ENCODE results near the gene CRHR2.

The CRHR2 gene

DNA sequence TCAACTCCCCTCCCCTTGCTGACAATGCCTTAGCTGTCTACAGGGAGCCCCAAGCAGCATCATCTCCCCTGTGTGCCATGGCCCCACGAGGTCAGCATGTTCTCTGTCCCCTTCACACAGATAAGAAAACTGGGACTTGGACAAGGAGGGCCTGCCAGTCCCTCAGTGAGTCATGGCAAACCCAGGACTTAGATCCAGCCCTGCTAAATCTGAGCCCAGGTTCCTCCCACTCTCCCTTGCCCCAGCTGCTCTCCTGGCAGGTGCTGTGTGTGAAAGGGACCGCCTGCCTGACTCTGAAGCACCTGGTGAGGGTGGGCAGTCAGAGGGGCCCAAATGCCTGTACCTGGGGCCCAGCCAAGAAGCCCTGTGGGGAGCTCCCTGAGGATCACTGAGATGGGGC is 7.4 kb downstream of the CRHR2 start:
- DNase-seq, result no peak

DNA sequence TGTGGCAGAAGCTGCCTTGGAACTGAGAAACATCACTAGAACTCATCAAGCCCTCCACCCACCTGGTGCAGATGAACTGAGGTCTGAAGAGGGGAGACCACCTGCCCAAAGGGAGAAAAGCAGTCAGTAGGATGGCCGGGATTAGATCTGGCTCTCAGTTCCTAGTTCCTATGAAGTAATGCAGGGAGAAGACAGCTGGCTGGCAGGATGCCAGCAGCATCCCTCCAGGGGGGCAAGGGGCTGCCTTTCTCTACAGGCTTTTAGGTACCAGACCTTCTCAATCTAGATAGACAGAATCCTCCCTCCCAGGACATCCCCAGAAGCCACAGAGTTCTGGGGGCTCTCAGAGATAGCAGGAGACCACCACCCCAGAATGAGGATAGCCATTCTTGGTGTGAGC is 7.8 kb downstream of the CRHR2 start:
- DNase-seq, result no peak

DNA sequence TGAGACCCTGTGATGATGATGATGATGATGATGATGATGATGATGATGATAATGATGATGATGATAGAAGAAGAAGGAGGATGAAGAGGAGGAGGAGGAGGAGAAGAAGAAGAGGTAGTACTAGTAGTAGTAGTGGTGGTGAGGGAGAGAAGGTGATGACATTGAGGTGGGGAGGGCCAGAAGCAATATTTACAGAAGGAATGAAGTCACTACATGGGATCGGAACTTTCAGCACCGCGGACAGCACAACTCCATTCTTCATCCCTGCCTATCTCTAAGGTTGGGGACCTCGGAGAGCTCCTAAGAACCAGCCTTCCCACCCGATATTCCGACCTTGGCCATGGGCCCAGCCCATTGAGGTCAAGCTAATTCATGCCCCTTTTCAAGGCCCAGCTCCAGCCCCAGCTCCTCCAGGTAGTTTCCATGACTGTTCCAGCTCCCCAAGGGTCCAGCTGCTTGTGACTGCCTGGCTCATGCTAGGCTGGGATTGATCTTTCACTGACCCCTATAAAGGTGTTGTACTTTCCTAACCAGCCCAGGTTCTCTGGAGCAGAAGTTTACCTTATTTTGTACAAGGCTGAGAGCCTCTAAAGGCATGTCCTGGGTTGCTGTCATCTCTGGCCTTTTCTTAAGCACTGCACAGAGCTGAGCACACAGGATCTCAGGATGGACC is 10.3 kb downstream of the CRHR2 start:
- no peak for DNase-seq

DNA sequence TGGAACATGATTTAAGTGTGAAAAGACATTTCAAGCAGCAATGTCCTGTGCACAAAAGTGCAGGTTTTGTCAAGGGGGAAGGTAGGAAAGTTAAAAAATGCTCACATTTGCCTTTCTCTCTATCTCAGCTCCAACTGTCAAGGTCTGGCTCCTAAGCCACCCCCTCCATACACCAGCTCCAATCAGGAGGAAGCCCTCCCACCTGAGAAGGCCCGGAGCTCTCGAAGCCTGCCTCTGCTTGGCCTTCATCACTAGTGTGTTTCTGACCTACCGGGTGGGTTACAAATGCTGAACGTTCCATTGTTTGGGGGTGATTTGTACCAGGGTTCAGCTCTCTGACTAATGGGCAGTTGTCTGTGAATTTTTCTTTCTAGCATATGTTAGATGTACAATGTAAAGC is 14.2 kb downstream of the CRHR2 start:
- DNase-seq, result no peak

DNA sequence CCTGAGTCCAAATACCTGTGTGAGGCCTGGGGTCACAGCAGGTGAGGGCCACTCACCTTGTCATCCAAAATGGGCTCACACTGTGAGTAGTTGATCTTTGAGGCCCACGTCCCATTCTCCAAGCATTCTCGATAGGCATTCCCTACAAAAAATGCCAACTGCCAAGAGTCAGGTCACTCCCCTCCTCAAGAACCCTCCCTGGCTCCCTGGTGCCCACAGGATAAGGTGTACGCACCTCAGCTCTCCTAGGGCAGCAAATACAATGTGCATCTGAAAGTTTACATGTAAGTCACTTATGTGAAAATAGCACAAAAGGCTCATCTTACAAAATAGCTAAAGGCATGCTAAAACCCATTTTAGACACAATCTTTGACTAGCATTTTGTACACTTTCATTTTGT is 15.1 kb downstream of the CRHR2 start:
- no peak for DNase-seq

DNA sequence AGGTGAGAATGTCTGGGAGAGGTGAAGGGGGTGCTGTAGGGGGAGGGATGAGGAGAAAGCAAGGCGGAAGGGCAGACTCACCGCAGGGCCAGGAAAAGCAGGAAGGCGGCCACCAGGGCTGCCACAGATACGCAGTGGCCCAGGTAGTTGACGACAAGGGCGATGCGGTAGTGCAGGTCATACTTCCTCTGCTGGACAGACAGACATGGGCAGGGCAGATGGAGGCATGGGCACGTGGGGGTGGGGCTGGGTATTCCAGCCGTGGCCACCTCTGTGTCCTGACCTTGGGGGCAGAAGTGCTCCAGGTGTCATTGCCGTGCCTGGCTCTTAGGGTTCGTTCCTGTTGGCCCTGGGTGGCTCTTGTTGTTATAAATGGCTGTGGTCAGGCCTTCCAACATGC is 16.8 kb downstream of the CRHR2 start:
- no peak for DNase-seq

DNA sequence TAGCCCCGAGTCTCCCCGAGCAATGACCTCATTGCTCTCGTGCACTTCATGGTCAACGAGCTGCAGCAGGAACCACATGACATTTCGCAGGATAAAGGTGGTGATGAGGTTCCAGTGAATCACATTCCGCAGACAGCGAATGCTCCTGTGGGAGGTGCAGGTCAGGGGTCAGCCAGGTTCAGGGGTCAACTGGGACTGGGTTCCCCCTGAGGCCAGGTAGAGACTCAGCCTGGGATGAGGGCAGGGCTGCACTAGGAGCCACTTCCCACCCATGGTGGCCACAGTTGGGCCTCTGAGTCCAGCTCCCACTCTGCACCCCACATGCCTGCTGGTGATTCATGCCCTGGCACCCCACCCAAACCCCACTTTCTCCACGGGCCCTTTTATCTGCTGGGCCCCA is 17.2 kb downstream of the CRHR2 start:
- no peak for DNase-seq

DNA sequence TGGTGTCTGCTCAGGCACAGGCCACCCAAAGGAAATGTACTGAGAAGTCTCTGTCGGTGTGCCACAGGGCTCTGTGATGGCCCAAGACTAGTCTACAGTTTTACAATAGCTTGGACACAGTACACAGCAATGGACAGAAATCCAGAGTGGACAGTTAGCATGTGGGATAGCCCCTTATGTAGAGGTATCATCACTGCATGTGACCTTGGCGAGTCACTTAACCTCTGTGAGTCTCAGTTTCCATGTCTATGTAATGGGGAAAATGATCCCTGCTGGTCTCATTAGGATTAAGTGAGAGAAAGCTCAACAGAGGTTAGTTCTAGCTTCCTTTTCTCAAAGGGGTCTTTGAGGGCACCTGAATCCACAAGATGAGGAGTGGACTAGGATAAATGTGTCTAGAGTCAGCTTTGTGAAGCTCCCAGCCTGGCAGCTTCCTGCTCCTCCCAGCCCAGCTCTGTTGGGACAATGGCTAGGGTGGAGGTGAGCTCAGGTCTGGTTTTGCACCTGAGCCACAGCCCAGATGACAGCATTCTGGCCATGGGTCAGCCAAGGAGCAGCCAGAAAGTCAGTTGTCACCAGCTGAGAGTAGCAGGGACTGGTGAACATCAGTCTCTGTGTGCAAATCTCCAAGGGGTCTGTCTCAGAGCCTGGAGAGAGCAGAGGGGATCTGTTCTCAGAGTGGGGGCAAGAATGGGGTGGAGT is 17.9 kb downstream of the CRHR2 start:
- no peak for DNase-seq

DNA sequence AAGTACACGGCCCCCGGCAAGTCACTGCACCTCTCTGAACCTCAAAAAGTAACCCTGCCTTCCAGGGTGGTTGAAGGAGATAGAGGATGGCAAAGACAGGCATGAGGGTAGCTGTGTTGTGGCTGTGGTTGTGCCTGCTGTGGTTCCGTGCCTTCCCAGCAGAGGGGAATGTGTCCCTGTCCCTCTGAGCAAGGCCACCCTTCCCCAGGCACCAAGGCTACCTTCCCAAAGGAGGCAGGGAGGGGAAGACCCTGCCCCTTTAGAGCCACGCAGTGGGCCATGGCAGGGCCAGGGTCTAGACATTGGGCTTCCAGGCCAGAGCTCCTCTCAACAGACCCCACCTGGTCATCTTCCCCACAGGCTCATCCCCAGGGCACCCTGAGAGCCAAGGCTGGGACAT is 18.8 kb downstream of the CRHR2 start:
- no peak for DNase-seq

DNA sequence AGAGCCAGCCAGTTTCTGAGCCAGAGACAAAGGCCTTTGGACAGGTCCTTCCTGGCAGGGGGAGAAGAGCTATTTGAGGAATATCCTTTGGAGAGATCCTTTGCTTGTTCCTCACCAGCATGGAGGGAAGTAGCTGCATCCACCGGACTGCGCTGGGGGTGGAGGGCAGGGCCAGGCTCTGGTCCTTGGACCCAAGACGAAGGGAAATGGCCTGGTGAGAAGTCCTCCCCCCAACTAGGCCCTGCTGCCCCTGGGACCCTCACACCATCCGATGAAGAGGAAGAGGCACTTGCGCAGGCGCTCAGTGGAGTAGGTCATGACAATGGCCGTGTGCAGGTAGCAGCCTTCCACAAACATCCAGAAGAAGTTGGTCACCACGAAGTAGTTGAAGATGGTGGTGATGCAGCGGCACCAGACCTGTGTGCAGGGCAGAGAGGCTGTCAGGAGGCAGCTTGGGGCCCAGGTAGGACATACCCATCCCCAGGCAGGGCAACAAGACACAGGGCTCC is 19.8 kb downstream of the CRHR2 start:
- DNase-seq, result no peak

DNA sequence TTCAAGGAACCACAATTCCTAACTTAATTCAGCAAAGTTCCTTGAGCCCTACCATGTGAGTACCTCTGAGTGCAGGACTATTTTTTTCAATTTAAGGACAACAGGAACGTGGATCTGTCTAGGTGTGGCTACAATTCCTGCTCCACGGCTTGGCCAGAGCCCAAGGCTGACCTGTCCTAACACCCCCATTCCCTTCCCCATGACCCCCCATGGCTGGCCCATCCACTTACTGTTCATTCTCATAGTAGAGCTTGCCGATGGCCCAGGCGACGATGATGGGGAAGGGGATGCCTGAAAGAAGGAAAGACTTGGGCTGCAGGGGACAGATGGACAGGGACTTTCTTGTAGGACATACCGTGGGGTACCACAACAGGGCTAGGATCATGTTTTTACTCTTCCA is 20.3 kb downstream of the CRHR2 start:
- no peak for DNase-seq

DNA sequence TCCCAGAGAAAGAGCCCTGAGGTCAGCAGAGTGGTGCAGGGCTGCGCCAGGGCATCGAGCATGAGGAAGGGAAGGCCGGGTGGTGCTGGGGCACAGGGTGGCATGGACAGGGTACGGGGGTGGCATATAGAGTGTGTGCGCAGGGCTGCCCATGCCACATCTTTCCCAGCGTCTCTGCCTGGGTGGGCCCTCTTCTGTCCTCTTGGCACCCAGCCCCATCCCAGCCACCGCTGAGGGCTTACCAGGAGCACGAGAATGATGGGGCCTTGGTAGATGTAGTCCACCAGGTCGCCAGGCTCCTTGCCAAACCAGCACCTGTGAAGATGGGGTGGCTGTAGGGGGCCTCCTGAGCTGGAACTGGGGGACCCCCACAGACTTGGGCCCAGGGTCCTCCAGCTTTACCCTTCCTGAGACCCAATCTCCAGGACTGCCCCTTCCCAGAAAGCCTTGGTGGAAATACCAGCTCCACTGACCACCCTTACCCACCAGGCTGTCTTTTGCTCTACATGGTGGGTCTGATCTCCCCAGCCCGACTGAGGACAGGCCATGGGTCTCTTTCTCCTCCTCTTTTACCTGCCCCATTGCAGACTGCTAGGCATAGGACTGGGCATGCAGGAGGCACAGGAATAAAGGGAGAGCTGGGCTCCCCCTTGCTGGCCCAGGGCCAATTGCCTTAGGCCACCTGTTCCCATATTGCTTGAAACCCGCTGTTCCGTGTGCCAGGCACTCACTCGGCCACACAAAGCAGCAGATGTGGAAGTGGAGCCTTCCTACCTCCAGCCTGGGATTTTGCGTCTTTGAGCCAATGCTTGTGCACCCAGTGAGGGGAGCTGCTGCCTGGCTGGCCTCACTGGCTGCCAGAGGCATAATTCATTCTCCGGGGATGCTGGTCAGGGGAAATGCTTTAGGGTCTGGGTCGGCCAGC is 21.7 kb downstream of the CRHR2 start:
- DNase-seq, result no peak

DNA sequence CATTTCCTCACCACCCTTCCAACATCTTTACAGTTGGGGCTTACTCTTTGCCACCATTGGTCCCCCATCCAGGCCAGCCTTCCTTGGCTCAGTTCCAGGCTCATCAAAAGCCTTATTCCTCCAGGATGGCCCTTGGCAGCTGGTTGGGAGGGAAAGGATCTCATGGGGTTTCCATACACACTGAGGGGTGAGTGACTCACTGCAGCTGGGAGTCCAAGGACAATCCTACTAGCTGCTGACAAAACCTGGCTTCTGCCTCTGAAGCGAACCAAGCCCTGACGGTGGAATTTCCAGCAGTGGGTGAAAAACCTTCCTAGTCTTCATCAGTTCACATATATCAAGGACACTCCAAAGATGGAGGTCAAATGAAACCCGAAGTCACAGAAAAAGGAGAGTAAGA is 22.9 kb downstream of the CRHR2 start:
- DNase-seq, result no peak

DNA sequence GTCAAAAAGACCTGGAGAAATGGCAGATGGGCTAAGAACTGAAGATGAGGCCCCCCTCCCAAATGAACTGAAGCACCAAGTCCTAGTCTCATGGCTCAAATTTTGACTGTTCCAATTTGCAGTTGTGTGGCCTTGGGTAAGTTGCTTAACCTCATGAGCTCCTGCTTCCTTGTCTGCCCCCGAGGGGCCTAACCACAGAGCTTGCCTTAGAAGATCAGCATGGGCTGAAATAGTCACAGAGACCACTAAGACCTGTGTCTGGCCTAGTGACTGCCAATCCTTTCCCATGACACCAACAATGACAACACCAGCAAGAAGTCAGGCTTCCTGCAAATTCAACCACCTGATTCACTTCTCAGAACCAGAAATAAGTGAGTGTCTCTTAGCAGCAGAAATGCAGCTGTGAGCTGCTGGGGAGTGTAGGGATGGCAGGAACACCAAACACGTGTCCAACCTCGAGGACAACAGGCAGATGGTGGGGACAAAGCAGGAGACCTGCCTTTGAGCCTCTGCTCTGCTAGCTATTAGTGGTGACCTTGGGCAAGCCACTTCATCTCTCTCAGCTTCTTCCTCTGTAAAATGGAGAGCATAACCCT is 23.7 kb downstream of the CRHR2 start:
- no peak for DNase-seq

DNA sequence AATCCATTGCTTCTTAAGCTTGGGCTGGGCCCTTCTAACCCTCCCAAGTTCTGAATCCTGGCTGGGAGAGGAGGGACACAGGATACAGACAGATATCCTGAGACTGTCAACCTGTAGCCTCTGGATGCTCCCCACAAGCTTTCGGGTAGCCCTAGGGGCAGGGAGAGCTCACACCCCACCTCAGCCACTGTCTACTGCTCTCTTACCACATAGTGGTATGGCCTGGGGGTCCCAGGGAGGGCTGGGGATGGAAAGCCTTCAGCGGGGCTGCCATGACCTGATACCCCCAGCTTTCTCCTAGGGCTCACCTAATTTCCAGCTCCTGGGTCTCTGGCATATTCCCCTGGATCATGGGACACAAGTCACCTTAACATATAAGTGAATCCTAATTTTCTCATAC is 25.1 kb downstream of the CRHR2 start:
- DNase-seq, result no peak

DNA sequence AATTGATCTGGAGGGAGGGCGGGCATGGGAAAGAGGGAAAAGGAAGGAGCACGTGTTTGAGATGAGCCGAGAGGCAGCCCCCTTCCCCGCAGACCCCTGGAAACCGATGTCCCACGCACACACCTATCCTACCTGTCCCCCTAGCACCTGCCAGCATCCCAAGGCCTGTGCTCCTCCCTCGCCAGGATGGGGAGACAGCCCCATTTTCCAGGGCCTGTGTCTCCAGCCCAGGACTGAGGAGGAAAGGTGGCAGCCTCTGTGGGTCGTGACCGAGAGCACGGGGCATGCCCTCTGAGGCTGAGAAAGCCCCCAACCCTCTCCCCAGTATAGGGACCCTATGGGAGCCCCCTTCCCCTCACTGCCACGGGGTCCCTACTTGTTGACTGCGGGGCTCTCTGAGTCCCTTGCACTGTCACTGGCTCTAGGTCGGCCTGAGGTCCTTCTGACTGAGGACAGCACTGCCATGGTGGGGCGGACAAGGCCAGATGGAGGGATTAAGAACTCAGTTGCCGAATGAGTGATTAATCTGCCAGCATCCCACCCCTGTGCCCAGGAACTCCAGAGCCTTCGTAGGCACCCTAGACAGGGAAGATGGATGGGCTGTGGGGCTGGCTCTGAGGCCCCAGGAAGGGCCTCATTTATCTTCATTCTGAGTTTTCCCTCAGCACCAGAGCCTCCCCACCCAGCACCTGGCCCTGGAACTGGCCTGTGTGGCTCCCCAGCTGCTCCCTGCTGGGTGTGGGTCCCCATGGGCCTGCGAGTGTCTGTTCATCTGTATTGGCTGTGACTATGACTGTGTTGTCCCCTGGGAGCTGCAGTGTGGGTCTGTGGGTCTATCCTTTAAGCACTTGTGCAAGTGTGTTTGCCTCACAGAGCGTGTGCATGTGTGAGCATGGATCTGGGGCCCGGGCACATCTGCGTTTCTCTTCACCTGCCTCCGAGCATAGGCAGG is 26.0 kb downstream of the CRHR2 start:
- DNase-seq, result no peak

DNA sequence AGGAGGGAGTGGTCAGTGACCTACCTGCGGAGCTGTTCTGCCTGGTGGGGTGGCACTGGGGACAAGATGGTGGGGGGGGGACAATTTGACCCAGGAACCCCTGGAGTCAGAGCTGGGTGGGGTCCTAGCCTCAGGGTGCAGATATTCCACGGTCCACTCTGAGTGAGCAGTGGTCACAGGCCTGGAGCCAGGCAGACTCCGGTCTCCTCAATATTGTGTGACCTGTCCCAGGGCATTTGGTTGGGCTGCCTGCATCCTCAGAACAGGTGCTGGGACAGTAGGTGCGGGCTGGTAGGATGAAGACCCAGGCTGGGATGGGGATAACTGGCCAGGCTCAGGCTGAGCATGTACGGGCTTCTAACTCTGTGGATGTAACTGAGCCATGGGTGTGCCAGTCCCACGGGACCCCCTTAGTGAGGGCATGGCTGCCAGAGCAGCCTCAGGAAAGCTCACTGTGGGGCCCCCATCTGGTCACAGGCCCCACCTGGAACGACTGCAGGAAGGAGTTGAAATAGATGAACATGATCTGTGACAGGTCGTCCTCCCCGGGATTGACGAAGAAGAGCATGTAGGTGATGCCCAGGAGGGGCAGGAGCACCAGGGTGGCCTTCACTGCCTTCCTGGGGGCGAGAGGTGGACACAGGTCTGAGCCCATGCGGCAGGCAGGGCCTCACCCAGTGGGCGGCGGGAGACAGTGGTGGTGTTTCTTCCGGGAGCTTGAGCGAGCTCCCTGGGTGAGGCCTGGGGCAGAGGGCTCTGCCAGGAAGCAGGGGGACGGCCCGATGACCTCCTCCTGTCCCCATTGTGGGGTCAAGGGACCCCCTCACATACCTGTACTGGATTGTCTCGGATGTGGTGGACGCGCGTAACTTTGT is 26.9 kb downstream of the CRHR2 start:
- no peak for DNase-seq

DNA sequence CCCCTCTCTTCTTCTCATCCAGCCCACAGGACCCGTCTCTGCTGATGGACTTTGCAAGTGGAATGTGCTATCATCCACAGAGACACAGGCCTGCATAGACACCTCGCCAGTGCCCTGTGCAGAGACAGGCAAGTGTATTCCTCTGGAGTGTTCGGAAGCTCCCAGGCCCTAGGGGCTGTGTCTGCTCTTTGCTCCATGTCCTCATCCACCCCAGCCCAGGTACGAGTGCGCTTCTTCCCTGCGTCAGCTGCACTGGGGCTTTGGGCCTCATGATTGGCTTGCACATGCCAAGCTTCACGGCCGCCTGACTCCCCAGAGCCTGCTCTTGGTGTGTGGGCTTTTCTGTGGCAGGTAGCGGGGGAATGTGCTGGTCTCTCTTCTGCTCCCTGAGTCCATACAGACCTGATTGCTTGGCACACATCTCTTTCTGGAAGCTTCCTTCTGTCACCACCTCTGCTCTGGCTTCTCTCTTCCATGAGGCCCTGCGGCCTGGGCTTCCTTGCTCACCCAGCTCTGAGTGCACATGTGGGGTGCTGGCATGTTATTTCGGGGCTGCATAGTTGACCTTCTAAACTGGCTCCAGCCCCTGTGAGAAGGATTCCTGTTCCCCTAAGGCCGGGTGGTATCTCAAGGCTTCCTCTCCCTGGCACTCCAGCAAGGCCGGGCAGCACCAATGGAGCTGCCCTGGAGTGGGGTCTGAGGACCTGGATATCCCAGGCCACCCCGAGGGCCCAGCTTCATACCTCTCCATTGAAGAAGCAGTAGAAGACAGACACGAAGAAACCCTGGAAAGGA is 27.8 kb downstream of the CRHR2 start:
- no peak for DNase-seq

DNA sequence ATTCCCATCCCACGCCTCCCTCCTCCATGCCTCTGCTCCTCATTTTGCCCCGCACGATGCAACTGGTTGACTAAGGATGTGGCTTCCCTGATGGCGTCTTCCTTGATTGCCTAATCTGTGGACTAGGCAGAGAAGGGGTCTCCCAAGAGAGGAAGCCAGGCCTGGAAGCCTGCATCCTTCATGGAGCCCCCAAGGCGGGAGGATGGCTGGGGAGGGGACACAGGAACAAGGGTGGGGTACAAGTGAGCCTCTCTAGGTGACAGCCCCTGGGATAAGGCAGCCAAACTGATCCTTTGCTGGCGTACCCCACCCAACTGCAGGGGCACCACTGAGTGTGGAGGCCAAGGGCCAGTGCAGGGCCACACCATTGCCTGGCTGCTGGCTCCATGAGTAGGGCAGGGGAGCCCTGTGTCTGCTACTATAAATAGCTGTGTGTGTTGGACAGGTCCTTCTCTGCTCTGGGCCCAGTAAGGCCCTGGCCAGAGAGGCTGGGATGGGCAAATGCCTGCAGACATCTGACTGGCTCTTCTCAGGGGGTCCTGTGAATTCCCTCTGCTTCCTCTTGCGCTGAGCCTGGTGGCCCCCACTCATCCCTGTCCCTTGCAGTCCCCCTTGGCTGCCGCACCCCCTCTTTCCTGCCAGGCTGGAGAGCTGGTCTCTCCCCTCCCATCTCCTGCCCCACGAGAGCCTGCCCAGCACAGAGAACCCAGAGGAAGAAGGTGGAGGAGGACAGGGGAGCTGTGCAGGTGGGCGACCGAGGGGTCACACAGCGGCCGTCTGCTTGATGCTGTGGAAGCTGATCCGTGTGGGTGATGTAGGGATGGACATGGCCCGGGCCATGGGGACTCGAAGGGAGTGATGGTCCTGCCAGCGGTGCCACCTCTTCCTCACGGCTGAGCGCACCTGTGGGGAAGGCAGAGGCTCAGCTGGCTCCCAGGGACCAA is 29.3 kb downstream of the CRHR2 start:
- no peak for DNase-seq
